ENCODE results near the gene TMEM184C.

Gene TMEM184C

GRCh38 chr4:147620315-147620714, 3.1 kb downstream of the TMEM184C start:
- TF ChIP-seq CTCF (conservative IDR thresholded peaks at IDR 0.05; ENCODE audit: low read length) (no peak), EZH2phosphoT487 (IDR thresholded peaks at IDR 0.05; ENCODE audit: borderline replicate concordance) (no peak)
- H2AFZ ChIP-seq (ENCODE audit: low read length): no peak overlapping the region
- H3K9me3 ChIP-seq (ENCODE audit: insufficient read depth, low read depth, low read length): no peaks in the 10 kb centered on the region
- H3K4me3 ChIP-seq (ENCODE audit: low read length, poor library complexity, severe bottlenecking): peak overlapping the region; percentile 59
- peaks cover 12% of the 10 kb centered on the region; the same call in 1 of the 2 replicates for H3K36me3 ChIP-seq (ENCODE audit: insufficient read depth, low read length)
- peaks cover 42% of the 10 kb centered on the region for H3K4me1 ChIP-seq (ENCODE audit: insufficient read depth, low read length, poor library complexity, severe bottlenecking)
- peaks cover 2% of the 10 kb centered on the region for H3K27me3 ChIP-seq (ENCODE audit: insufficient read depth, low read length, poor library complexity, severe bottlenecking)
- peak overlapping the region; percentile 34 for H3K9ac ChIP-seq (ENCODE audit: low read depth, low read length, poor library complexity, severe bottlenecking)
- peaks cover 17% of the 10 kb centered on the region for H4K20me1 ChIP-seq (ENCODE audit: insufficient read depth, low read length, poor library complexity, severe bottlenecking)
- H3K4me2 ChIP-seq (ENCODE audit: low read depth, low read length, poor library complexity, severe bottlenecking): peak overlapping the region; percentile 80
- no peaks in the 10 kb centered on the region for H3F3A ChIP-seq (ENCODE audit: low read depth)
- H3K9me2 ChIP-seq (replicated peaks; ENCODE audit: low read depth, low read length): no peaks in the 10 kb centered on the region
- peaks cover 42% of the 10 kb centered on the region for H3K79me2 ChIP-seq (ENCODE audit: insufficient read depth, low read length)

- Histone ChIP-seq H3K79me2 (ENCODE audit: insufficient read depth, low read length) (peaks cover 10% of the 10 kb centered on the region), H3K9ac (ENCODE audit: low read depth, low read length, poor library complexity, severe bottlenecking) (no peak overlapping the region), H3K4me1 (ENCODE audit: insufficient read depth, low read length, poor library complexity, severe bottlenecking) (peaks cover 11% of the 10 kb centered on the region), H3K9me3 (ENCODE audit: insufficient read depth, low read depth, low read length) (no peaks in the 10 kb centered on the region), H3K4me2 (ENCODE audit: low read depth, low read length, poor library complexity, severe bottlenecking) (no peak overlapping the region), H4K20me1 (ENCODE audit: insufficient read depth, low read length, poor library complexity, severe bottlenecking) (peaks cover 8% of the 10 kb centered on the region), H3K9me2 (replicated peaks; ENCODE audit: low read depth, low read length) (no peaks in the 10 kb centered on the region), H3F3A (ENCODE audit: low read depth) (no peaks in the 10 kb centered on the region), H2AFZ (ENCODE audit: low read length) (no peak overlapping the region), H3K27me3 (ENCODE audit: insufficient read depth, low read length, poor library complexity, severe bottlenecking) (no peaks in the 10 kb centered on the region), H3K4me3 (ENCODE audit: low read length, poor library complexity, severe bottlenecking) (no peak overlapping the region), H3K36me3 (ENCODE audit: insufficient read depth, low read length) (peaks cover 43% of the 10 kb centered on the region)
- TF ChIP-seq EZH2phosphoT487 (IDR thresholded peaks at IDR 0.05; ENCODE audit: borderline replicate concordance) (no peak), CTCF (conservative IDR thresholded peaks at IDR 0.05; ENCODE audit: low read length) (no peak)
These were observed 8.5 kb downstream of the TMEM184C start for GRCh38 chr4:147625733-147626132.

DNA sequence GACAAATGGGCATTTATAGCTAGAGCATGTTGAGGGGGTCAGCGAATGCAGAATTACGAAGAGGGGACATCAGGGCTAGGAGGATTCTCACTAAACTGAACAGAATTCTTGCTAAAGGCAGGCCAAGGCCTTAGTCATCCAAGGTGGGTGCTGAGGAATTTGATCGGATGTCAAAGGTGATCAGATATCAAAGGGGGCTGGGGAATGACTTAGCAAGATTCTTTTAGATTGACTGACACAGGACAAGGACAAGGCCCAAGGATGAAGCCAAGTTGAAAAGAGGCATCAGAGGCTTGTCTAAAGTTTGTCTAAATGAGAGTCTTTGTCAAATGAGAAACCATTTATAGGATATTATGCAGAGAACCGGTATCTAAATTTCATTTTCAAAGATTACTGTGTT, 9.7 kb downstream of the TMEM184C start:
- H3K9ac ChIP-seq (ENCODE audit: low read depth, low read length, poor library complexity, severe bottlenecking): no peak overlapping the region
- TF ChIP-seq CTCF (conservative IDR thresholded peaks at IDR 0.05; ENCODE audit: low read length) (no peak), EZH2phosphoT487 (IDR thresholded peaks at IDR 0.05; ENCODE audit: borderline replicate concordance) (no peak)
- H3K27me3 ChIP-seq (ENCODE audit: insufficient read depth, low read length, poor library complexity, severe bottlenecking): no peaks in the 10 kb centered on the region
- no peaks in the 10 kb centered on the region for H3K9me2 ChIP-seq (replicated peaks; ENCODE audit: low read depth, low read length)
- no peaks in the 10 kb centered on the region for H4K20me1 ChIP-seq (ENCODE audit: insufficient read depth, low read length, poor library complexity, severe bottlenecking)
- H2AFZ ChIP-seq (ENCODE audit: low read length): no peak overlapping the region
- H3K4me2 ChIP-seq (ENCODE audit: low read depth, low read length, poor library complexity, severe bottlenecking): no peak overlapping the region
- no peaks in the 10 kb centered on the region for H3K9me3 ChIP-seq (ENCODE audit: insufficient read depth, low read depth, low read length)
- H3K4me1 ChIP-seq (ENCODE audit: insufficient read depth, low read length, poor library complexity, severe bottlenecking): peaks cover 6% of the 10 kb centered on the region
- no peak overlapping the region for H3K4me3 ChIP-seq (ENCODE audit: low read length, poor library complexity, severe bottlenecking)
- H3K36me3 ChIP-seq (ENCODE audit: insufficient read depth, low read length): peaks cover 51% of the 10 kb centered on the region
- H3F3A ChIP-seq (ENCODE audit: low read depth): no peaks in the 10 kb centered on the region
- H3K79me2 ChIP-seq (ENCODE audit: insufficient read depth, low read length): peaks cover 4% of the 10 kb centered on the region

All from Loucy (cell line).